Activated naive CD4-positive, alpha-beta T cell treated with anti-CD3 and anti-CD28 coated beads, Interleukin-2, amount 50 U/mL, for 16 hours (primary cell): ENCODE results near the gene PTCD2.
"Not testable (repeated sequence)": the region's sequence is repeated elsewhere in the genome, so short reads cannot be mapped to it uniquely, and the experiment has no call there.

Source experiments
- DNase-seq: peaks from one replicate; pipeline ENCODE4 v3.0.0-alpha.2; 2020

Gene PTCD2

GRCh38 chr5:72383726-72384125 lies 63.6 kb downstream of the PTCD2 start:
- DNase-seq, result no peak

- no peak for DNase-seq
These were observed 66.5 kb downstream of the PTCD2 start for GRCh38 chr5:72386639-72387038.

- DNase-seq, result no peak
These were observed 67.8 kb downstream of the PTCD2 start for GRCh38 chr5:72387985-72388384.

- no peak for DNase-seq
These were observed 68.5 kb downstream of the PTCD2 start for GRCh38 chr5:72388646-72389045.

GRCh38 chr5:72390836-72391235 lies 70.7 kb downstream of the PTCD2 start:
- no peak for DNase-seq

- DNase-seq, result no peak
These were observed 72.2 kb downstream of the PTCD2 start for GRCh38 chr5:72392326-72392733.

GRCh38 chr5:72393052-72393451 lies 72.9 kb downstream of the PTCD2 start:
- no peak for DNase-seq

GRCh38 chr5:72394688-72395087 lies 74.5 kb downstream of the PTCD2 start:
- DNase-seq, result no peak

GRCh38 chr5:72397836-72398235 lies 77.7 kb downstream of the PTCD2 start:
- DNase-seq, result no peak

GRCh38 chr5:72400950-72401349 lies 80.8 kb downstream of the PTCD2 start:
- DNase-seq, result no peak

- DNase-seq, result no peak
These were observed 82.3 kb downstream of the PTCD2 start for GRCh38 chr5:72402381-72402890.

- no peak for DNase-seq
These were observed 82.9 kb downstream of the PTCD2 start for GRCh38 chr5:72402959-72403628.

GRCh38 chr5:72404771-72405170 lies 84.6 kb downstream of the PTCD2 start:
- DNase-seq, result not testable (repeated sequence)

- no peak for DNase-seq
These were observed 86.9 kb downstream of the PTCD2 start for GRCh38 chr5:72407078-72407477.

- no peak for DNase-seq
These were observed 87.4 kb downstream of the PTCD2 start for GRCh38 chr5:72407541-72407940.

GRCh38 chr5:72408127-72408526 lies 88.0 kb downstream of the PTCD2 start:
- DNase-seq, result no peak

- DNase-seq, result no peak
These were observed 88.4 kb downstream of the PTCD2 start for GRCh38 chr5:72408603-72409002.

- no peak for DNase-seq
These were observed 90.6 kb downstream of the PTCD2 start for GRCh38 chr5:72410688-72411295.

GRCh38 chr5:72412283-72413055 lies 92.3 kb downstream of the PTCD2 start:
- no peak for DNase-seq

GRCh38 chr5:72415616-72416325 lies 95.6 kb downstream of the PTCD2 start:
- no peak for DNase-seq

- no peak for DNase-seq
These were observed 97.3 kb downstream of the PTCD2 start for GRCh38 chr5:72417333-72418062.
